IMR-90 (cell line): Measurements from ENCODE around the gene TFEB.

Experiments
- BHLHE40 ChIP-seq: fragments of 150-350 bp; IDR thresholded peaks from 2 replicates; pipeline ENCODE4 v1.6.1; 2016; ENCODE audit warnings: mild to moderate bottlenecking, low read depth, low read length
- CEBPB ChIP-seq: IDR thresholded peaks from 2 replicates; pipeline ENCODE4 v1.6.1; 2012; ENCODE audit warnings: low read depth, low read length, improper control_type of control experiment
- CHD1 ChIP-seq: IDR thresholded peaks from 2 replicates; pipeline ENCODE4 v1.6.1; 2012; ENCODE audit warnings: low read depth, low read length, improper control_type of control experiment
- POLR2A ChIP-seq: IDR thresholded peaks from 2 replicates; pipeline ENCODE4 v1.6.1; 2012; ENCODE audit warnings: mild to moderate bottlenecking, low read depth, low read length
- RFX5 ChIP-seq: IDR thresholded peaks from 2 replicates; pipeline ENCODE4 v1.8.0; 2012; ENCODE audit warnings: low read depth, mild to moderate bottlenecking, low read length, moderate library complexity
- TF ChIP-seq, protein P1 (sequence below): conservative IDR thresholded peaks from 2 replicates; pipeline ENCODE4 v1.5.1; 2012; ENCODE audit warnings: mild to moderate bottlenecking, low read depth, low read length, improper control_type of control experiment
- TF ChIP-seq, protein P2 (sequence below): fragments of 150-350 bp; IDR thresholded peaks from 2 replicates; pipeline ENCODE4 v1.6.1; 2016; ENCODE audit warnings: low read depth, mild to moderate bottlenecking, low read length, moderate library complexity, borderline replicate concordance

DNA sequence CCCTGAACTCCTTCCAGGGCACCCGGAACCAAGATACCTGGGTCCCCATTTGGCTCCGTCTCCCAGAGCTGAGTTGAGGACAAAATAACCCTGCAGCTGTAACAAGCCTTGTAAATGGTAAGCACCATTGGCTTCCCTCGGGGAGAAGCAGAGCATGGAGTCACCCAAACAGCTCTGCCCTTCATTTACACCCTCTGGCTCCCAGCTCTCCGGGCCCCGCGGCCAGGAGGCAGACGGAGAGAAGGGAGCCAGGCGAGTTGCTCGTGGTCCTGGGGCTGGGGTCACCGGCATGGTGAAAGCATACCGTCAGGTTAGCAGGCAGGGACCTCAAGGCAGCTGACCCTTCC, 2.1 kb downstream of the TFEB start:
- TF ChIP-seq, protein P1, sequence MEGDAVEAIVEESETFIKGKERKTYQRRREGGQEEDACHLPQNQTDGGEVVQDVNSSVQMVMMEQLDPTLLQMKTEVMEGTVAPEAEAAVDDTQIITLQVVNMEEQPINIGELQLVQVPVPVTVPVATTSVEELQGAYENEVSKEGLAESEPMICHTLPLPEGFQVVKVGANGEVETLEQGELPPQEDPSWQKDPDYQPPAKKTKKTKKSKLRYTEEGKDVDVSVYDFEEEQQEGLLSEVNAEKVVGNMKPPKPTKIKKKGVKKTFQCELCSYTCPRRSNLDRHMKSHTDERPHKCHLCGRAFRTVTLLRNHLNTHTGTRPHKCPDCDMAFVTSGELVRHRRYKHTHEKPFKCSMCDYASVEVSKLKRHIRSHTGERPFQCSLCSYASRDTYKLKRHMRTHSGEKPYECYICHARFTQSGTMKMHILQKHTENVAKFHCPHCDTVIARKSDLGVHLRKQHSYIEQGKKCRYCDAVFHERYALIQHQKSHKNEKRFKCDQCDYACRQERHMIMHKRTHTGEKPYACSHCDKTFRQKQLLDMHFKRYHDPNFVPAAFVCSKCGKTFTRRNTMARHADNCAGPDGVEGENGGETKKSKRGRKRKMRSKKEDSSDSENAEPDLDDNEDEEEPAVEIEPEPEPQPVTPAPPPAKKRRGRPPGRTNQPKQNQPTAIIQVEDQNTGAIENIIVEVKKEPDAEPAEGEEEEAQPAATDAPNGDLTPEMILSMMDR: no peak
- TF ChIP-seq, protein P2, sequence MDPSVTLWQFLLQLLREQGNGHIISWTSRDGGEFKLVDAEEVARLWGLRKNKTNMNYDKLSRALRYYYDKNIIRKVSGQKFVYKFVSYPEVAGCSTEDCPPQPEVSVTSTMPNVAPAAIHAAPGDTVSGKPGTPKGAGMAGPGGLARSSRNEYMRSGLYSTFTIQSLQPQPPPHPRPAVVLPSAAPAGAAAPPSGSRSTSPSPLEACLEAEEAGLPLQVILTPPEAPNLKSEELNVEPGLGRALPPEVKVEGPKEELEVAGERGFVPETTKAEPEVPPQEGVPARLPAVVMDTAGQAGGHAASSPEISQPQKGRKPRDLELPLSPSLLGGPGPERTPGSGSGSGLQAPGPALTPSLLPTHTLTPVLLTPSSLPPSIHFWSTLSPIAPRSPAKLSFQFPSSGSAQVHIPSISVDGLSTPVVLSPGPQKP: no peak
- TF ChIP-seq RFX5 (no peak), POLR2A (no peak), CEBPB (no peak), CHD1 (no peak), BHLHE40 (no peak)
